Measurements from ENCODE around the gene ZNF444. TPM values are rescaled to one million over a fixed set of nuclear protein-coding genes. Genes with fewer than 3 reads are reported as not detected.

Gene ZNF444
- total and polyA plus RNA-seq, 2 donors (not counting 3 experiments of a cell fraction or from before 2014, with no cell fraction given) = 37.2 to 41.7 TPM

DNA sequence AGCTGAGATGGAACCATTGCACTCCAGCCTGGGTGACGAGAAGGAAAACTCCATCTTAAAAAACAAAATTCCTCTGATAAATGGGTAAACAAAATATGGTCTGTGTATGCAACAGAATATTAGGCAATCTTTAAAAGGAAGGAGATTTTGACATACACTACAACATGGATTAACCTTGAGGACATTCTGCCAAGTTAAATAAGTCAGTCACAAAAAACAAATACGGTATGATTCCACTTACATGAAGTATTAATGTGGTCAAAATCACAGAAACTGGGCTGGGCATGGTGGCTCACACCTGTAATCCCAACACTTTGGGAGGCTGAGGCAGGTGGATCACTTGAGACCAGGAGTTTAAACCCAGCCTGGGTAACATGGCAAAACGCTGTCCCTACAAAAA, 3.0 kb upstream of the ZNF444 start:
- no peak overlapping the region for H2AFZ ChIP-seq (ENCODE audit: low read depth, low read length)
- intact Hi-C loops (cut with micrococcal nuclease) = no loop called here
- dilution Hi-C loops (cut with MboI; ENCODE audit: extremely low pct_ligation_motif_present, low sequenced_read_pairs) = no loop called here
- no peaks in the 10 kb centered on the region for H3K9me3 ChIP-seq (replicated peaks; ENCODE audit: control insufficient read depth, insufficient read depth, low read length)
- H3K27ac ChIP-seq (ENCODE audit: insufficient read depth, low read depth, low read length) = no peak overlapping the region
- TF ChIP-seq, protein P1, sequence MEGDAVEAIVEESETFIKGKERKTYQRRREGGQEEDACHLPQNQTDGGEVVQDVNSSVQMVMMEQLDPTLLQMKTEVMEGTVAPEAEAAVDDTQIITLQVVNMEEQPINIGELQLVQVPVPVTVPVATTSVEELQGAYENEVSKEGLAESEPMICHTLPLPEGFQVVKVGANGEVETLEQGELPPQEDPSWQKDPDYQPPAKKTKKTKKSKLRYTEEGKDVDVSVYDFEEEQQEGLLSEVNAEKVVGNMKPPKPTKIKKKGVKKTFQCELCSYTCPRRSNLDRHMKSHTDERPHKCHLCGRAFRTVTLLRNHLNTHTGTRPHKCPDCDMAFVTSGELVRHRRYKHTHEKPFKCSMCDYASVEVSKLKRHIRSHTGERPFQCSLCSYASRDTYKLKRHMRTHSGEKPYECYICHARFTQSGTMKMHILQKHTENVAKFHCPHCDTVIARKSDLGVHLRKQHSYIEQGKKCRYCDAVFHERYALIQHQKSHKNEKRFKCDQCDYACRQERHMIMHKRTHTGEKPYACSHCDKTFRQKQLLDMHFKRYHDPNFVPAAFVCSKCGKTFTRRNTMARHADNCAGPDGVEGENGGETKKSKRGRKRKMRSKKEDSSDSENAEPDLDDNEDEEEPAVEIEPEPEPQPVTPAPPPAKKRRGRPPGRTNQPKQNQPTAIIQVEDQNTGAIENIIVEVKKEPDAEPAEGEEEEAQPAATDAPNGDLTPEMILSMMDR (IDR thresholded peaks at IDR 0.05; ENCODE audit: extremely low read depth in 1 of 2, insufficient read depth in 1 of 2, low read depth in 1 of 2, low read length in 2 of 2) = no peak
- TF ChIP-seq POLR2AphosphoS5 (IDR thresholded peaks at IDR 0.05; ENCODE audit: insufficient read depth, low read depth, low read length) = no peak
- no peak for TF ChIP-seq GATA2 (IDR thresholded peaks at IDR 0.05; ENCODE audit: insufficient read depth, insufficient read length, low read depth, low read length)
- TF ChIP-seq FOS (IDR thresholded peaks at IDR 0.05; ENCODE audit: borderline replicate concordance, insufficient read depth, low read length) = no peak
- no peak for TF ChIP-seq MYC (IDR thresholded peaks at IDR 0.05; ENCODE audit: low read depth, low read length)
- TF ChIP-seq EZH2 (IDR thresholded peaks at IDR 0.05; ENCODE audit: borderline replicate concordance, low read depth, low read length, severe bottlenecking) = no peak
- TF ChIP-seq POLR2A (IDR thresholded peaks at IDR 0.05; ENCODE audit: low read depth, low read length) = no peak
- no peak for TF ChIP-seq JUN (IDR thresholded peaks at IDR 0.05; ENCODE audit: borderline replicate concordance, insufficient read depth, insufficient read length, low read depth)
- TF ChIP-seq, protein P2, sequence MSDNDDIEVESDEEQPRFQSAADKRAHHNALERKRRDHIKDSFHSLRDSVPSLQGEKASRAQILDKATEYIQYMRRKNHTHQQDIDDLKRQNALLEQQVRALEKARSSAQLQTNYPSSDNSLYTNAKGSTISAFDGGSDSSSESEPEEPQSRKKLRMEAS (IDR thresholded peaks at IDR 0.05; ENCODE audit: insufficient read depth, insufficient read length) = no peak
- no peak overlapping the region for H3K4me3 ChIP-seq (replicated peaks in 1 of 3; ENCODE audit: insufficient read depth in 1 of 3, low read depth in 1 of 3, low read length in 3 of 3)
- no TSS peak for BruUV-seq (replicated peaks)
- H3K36me3 ChIP-seq (ENCODE audit: control insufficient read depth in 2 of 2, extremely low read depth in 1 of 2, insufficient read depth in 2 of 2, low read length in 2 of 2) = no peaks in the 10 kb centered on the region
- FAIRE-seq (no peak), DNase-seq (ENCODE audit: low read depth, low spot score) (no peak)
- H3K9me1 ChIP-seq (replicated peaks; ENCODE audit: control insufficient read depth, extremely low read depth, insufficient read depth, low read length) = no peaks in the 10 kb centered on the region
- no peaks in the 10 kb centered on the region for H3K27me3 ChIP-seq (ENCODE audit: control insufficient read depth in 2 of 2, insufficient read depth in 2 of 2, low read length in 2 of 2)
- peaks cover 16% of the 10 kb centered on the region for H3K79me2 ChIP-seq (ENCODE audit: control insufficient read depth, insufficient read depth, low read length)
- no peak overlapping the region for H3K9ac ChIP-seq (replicated peaks; ENCODE audit: extremely low read depth, insufficient read depth, low read length)
- H3K4me1 ChIP-seq (ENCODE audit: control insufficient read depth, extremely low read depth, insufficient read depth, low read length) = peaks cover 10% of the 10 kb centered on the region
- POLR2A ChIA-PET = no interaction called here
- no peaks in the 10 kb centered on the region for H4K20me1 ChIP-seq (replicated peaks; ENCODE audit: control insufficient read depth, extremely low read depth, insufficient read depth, low read length)
- no peak overlapping the region for H3K4me2 ChIP-seq (ENCODE audit: insufficient read depth, low read length)
- CTCF ChIA-PET = interaction anchor here (1.5 to 2.1 kb wide), 3 partner anchors 13 to 62 kb away, joined by 3 to 5 read pairs (median 4); no protein-coding TSS in a partner anchor

Data from endothelial cell of umbilical vein (primary cell).